GOT3 (cell line): ENCODE results near the gene ANGPTL5.
"Not testable (repeated sequence)": the region's sequence is repeated elsewhere in the genome, so short reads cannot be mapped to it uniquely, and the experiment has no call there.

Source experiments
- DNase-seq: peaks from one replicate; lab custom pipeline; 2025; ENCODE audit warnings: mixed read lengths; lab: John Stamatoyannopoulos, UW

Gene ANGPTL5

GRCh38 chr11:101916422-101916821 is at the start of gene ANGPTL5:
TSS of gene ANGPTL5 (minus strand) at chr11:101916522. CDS start at chr11:101907909, 8,613 bp downstream.
- no peak for DNase-seq

- DNase-seq: not testable (repeated sequence)
These were observed 47.9 kb upstream of the ANGPTL5 start for GRCh38 chr11:101964200-101964599.

- no peak for DNase-seq
These were observed 43.9 kb upstream of the ANGPTL5 start for GRCh38 chr11:101960231-101960630.

GRCh38 chr11:101955701-101956100 is 39.4 kb upstream of the ANGPTL5 start:
- no peak for DNase-seq

- no peak for DNase-seq
These were observed 39.0 kb upstream of the ANGPTL5 start for GRCh38 chr11:101955278-101955677.

- DNase-seq: no peak
These were observed 33.4 kb upstream of the ANGPTL5 start for GRCh38 chr11:101949680-101950220.

- no peak for DNase-seq
These were observed 29.1 kb upstream of the ANGPTL5 start for GRCh38 chr11:101945448-101945847.

GRCh38 chr11:101944923-101945322 is 28.6 kb upstream of the ANGPTL5 start:
- DNase-seq: no peak

GRCh38 chr11:101940901-101941520 is 24.7 kb upstream of the ANGPTL5 start:
- no peak for DNase-seq

- DNase-seq: no peak
These were observed 15.4 kb upstream of the ANGPTL5 start for GRCh38 chr11:101931692-101932091.

GRCh38 chr11:101929294-101929915 is 13.1 kb upstream of the ANGPTL5 start:
- DNase-seq: no peak

GRCh38 chr11:101923554-101923953 is 7.2 kb upstream of the ANGPTL5 start:
- DNase-seq: no peak

- DNase-seq: no peak
These were observed 4.7 kb upstream of the ANGPTL5 start for GRCh38 chr11:101920992-101921391.

GRCh38 chr11:101917226-101917625 is 904 bp upstream of the ANGPTL5 start:
- no peak for DNase-seq

- DNase-seq: no peak
These were observed 481 bp downstream of the ANGPTL5 start for GRCh38 chr11:101915791-101916291.

GRCh38 chr11:101914738-101915426 is 1.4 kb downstream of the ANGPTL5 start, which contains the start of gene CEP126:
TSS of gene CEP126 (plus strand) at chr11:101915010. CDS start at chr11:101915285, 275 bp downstream.
- DNase-seq: peak; percentile 72

- no peak for DNase-seq
These were observed 2.0 kb downstream of the ANGPTL5 start for GRCh38 chr11:101914341-101914737.

- no peak for DNase-seq
These were observed 2.7 kb downstream of the ANGPTL5 start for GRCh38 chr11:101913656-101914055.

GRCh38 chr11:101912823-101913284 is 3.5 kb downstream of the ANGPTL5 start:
- DNase-seq: no peak

GRCh38 chr11:101909087-101909486 is 7.2 kb downstream of the ANGPTL5 start:
- no peak for DNase-seq

- DNase-seq: no peak
These were observed 8.5 kb downstream of the ANGPTL5 start for GRCh38 chr11:101907815-101908214.

GRCh38 chr11:101894505-101894904 is 21.8 kb downstream of the ANGPTL5 start:
- no peak for DNase-seq
